ENCODE results near the gene HOXA3. TPM values are rescaled to one million over a fixed set of nuclear protein-coding genes. Genes with fewer than 3 reads are reported as not detected.

HOXA3 gene
- polyA plus RNA-seq, 4 donors = 36.3 to 53.5 (median 51.6) TPM

DNA sequence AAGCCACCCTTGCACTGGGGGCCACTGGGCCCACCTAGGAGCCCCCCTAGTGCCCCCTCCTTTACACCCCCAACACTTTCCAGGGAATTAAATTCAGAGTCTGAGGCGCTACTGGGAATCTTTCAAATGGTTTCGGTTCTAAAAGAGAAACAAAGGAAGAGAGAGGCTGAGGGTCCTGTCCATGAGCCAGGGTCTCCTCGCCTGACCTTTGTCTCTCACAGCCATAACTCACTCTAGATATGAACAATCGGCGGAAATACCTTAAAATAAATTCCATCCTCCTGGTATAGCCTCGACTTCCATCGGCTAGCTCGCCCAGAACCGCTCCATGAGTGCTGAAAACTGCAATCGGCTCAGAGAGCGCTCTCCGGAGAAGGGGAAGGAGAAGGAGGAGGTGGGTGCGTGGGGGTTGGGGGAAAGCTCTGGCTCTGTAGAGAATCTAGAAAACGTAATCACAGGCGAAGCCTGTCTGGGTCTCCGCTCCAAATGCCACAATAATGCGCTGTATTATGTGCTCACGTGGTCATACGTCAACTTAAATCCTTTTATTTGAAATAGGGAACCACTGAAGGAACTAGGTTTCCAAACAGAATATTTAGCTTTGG, 34.4 kb downstream of the HOXA3 start:
- no peak for DNase-seq (ENCODE audit: low read depth in 4 of 4, low spot score in 2 of 4)

- no peak for DNase-seq (ENCODE audit: low read depth in 4 of 4, low spot score in 2 of 4)
These were observed 35.2 kb downstream of the HOXA3 start for GRCh38 chr7:27116962-27117886.

GRCh38 chr7:27116031-27116961, 36.1 kb downstream of the HOXA3 start:
- no peak for DNase-seq (ENCODE audit: low read depth in 4 of 4, low spot score in 2 of 4)

- no peak for DNase-seq (ENCODE audit: low read depth in 4 of 4, low spot score in 2 of 4)
These were observed 37.0 kb downstream of the HOXA3 start for GRCh38 chr7:27115221-27116026.

DNA sequence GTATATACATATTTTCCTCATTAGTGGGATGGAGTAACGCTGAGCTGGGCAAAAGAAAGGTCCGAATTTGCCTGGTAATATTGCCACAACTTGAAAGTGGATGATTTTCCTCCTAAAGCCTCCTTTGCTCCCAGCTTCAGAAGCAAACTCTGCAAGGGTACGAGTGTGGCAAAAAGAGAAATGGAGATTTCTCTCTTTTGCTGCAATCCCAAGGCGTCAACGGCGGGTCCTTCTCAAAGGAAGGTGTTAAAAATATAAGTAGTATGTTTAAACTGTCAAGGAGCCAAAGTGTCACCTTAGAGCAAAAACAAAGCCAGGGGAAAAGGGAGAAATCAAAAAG, 37.5 kb downstream of the HOXA3 start:
- DNase-seq (ENCODE audit: low read depth in 4 of 4, low spot score in 2 of 4) = no peak

- no peak for DNase-seq (ENCODE audit: low read depth in 4 of 4, low spot score in 2 of 4)
These were observed 38.2 kb downstream of the HOXA3 start for GRCh38 chr7:27113991-27114769.

DNA sequence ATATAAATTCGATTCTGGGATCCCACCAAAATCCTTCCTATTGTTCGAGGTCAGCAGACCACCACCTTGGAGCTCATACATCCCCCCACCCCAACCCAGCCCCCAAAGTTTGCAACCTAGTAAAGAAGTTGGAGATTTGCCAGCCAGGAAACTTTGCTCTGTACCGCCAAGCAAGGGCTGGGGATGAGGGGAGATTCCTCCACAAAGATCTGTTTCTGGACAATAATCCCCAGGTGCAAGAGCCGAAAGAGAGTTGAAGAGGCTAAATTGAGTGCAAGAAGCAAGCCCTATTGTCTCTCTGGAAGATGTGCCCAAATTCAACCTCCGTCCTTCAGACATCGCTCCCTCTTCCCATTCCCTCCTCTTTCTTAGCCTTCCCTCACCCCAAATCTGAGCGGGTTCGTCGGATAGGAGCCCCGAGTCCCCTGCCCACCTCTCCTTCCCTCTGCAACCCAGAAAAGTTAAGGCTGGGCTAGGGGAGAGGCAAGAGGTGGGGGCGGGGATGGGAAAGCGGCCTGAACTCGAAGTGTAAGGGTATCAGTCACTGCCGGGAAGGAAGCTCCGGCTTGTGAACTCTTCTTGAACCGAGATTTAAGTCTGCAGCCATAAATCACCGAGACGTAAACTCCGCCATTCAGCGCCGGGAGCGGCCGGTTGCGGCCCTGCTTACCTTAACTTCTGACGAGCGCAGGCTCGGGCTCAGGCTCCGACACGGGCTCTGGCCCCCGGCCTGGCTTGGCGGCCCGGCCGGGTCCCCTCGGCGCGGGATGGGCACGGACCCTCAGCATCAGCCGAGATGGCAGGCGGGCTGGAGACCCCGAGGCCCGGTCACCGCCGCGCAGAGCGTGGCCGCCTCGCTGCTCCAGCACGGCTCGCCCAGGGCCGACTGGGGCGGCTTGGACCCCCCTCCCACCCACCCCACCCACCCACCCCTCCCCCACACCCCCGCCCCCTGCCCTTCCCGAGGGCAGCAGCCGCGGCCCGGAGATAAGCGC, 39.1 kb downstream of the HOXA3 start:
- DNase-seq (ENCODE audit: low read depth in 4 of 4, low spot score in 2 of 4) = peak in 1 of 4 donors; percentile 90

GRCh38 chr7:27112361-27112760, 40.0 kb downstream of the HOXA3 start:
- DNase-seq (ENCODE audit: low read depth in 4 of 4, low spot score in 2 of 4) = no peak

- DNase-seq (ENCODE audit: low read depth in 4 of 4, low spot score in 2 of 4) = no peak
These were observed 40.6 kb downstream of the HOXA3 start for GRCh38 chr7:27111751-27112277.

- DNase-seq (ENCODE audit: low read depth in 4 of 4, low spot score in 2 of 4) = no peak
These were observed 41.2 kb downstream of the HOXA3 start for GRCh38 chr7:27111042-27111750.

DNA sequence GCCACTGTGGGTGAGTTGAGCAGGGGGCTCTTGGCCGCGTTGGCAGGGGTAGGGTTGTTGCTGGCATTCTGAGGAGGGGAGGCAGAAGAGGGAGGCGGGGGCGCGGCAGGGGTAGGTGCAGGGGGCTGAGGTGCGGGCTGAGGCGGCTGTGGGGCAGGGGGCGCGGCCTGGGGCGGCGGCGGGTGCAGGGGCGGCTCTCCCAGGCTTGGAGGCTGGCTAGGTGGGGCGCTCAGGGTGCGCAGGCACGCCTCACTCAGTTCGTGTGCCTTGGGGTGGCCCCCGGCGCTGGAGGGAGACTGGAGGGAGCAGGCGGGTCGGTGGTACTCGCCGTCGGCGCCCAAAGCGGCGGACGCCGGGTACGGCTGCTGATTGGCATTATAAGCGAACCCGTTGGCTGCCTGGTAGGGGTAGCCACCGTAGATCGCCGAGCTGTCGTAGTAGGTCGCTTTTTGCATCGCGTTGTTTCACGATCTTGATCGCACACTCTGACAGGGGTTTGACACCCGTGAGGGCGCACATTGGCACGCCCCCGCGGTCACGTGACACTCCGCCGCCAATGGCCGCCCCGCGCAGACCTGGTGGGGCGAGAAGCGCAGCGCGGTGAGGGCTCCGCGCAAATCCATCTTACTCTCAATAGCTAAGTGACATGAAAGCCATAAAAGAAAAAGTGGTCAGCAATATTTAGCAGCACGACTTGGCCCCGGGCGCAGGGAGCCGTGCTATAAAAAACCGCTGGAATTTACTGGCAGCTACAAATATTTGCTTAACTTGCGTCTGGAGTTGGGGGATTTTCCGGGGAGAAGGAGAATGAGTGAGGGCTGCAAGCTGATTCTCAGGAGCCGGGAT, 42.0 kb downstream of the HOXA3 start:
- no peak for DNase-seq (ENCODE audit: low read depth in 4 of 4, low spot score in 2 of 4)

GRCh38 chr7:27109466-27110185, 42.8 kb downstream of the HOXA3 start:
- DNase-seq (ENCODE audit: low read depth in 4 of 4, low spot score in 2 of 4) = no peak

DNA sequence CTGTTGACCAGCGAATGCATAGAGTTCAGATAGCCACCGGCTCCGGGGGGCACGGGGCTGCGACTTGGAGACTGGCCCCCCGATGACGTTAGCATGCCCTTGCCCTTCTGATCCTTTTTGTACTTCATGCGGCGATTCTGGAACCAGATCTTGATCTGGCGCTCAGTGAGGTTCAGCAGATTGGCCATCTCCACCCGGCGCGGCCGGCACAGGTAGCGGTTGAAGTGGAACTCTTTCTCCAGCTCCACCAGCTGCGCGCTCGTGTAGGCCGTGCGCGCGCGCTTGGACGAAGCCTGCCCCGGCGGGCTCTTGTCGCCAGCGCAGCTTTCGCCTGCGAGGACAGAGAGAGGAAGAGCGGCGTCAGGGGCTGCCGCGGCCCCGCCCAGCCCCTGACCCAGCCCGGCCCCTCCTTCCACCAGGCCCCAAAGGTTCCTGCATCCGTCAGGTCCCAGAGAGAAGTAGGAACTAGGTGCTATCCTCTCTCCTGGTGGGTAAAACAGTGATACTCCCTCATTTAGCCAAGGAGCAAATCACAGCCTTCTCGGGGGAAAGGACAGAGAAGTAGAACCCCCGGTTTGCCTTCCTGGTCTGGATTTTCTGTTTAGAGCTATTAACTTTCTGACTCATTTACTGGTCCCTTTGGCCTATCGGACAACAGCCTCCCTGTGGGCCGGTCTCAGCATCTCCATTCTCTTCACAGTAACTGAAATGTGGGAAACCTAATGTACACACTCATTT, 43.8 kb downstream of the HOXA3 start:
- DNase-seq (ENCODE audit: low read depth in 4 of 4, low spot score in 2 of 4) = no peak

GRCh38 chr7:27107391-27108381, 44.7 kb downstream of the HOXA3 start:
- no peak for DNase-seq (ENCODE audit: low read depth in 4 of 4, low spot score in 2 of 4)
